Upper lobe of right lung (tissue), 1 donor: Measurements from ENCODE around the gene GTF2A1. TPM values are rescaled to one million over a fixed set of nuclear protein-coding genes. Genes with fewer than 3 reads are reported as not detected.
"Not testable (repeated sequence)": the region's sequence is repeated elsewhere in the genome, so short reads cannot be mapped to it uniquely, and the experiment has no call there.

Experiments
- ATAC-seq: fragments of 200-7000 bp; cut with Tn5 transposase; one replicate; pipeline ENCODE4 v1.9.1; 2020; ENCODE audit warnings: mild to moderate bottlenecking, moderate library complexity
- DNase-seq: peaks from one replicate; pipeline ENCODE4 v3.0.0-alpha.2; 2020
- H3K27ac ChIP-seq: fragments of 200-600 bp; one replicate; pipeline ENCODE4 v1.8.0; 2022
- H3K27me3 ChIP-seq: fragments of 200-600 bp; one replicate; pipeline ENCODE4 v1.8.0; 2022; ENCODE audit warnings: mild to moderate bottlenecking
- H3K36me3 ChIP-seq: fragments of 200-600 bp; one replicate; pipeline ENCODE4 v1.8.0; 2022
- H3K4me1 ChIP-seq: fragments of 200-600 bp; one replicate; pipeline ENCODE4 v1.8.0; 2022
- H3K4me3 ChIP-seq: fragments of 200-600 bp; one replicate; pipeline ENCODE4 v1.8.0; 2022; ENCODE audit warnings: mild to moderate bottlenecking
- H3K9me3 ChIP-seq: fragments of 200-600 bp; one replicate; pipeline ENCODE4 v1.8.0; 2022
- CTCF ChIP-seq: fragments of 200-600 bp; IDR thresholded peaks from one replicate; pipeline ENCODE4 v1.8.0; 2022; ENCODE audit warnings: antibody characterized with exemption
- intact Hi-C: fragments of 100-400 bp; cut with DNase I; formaldehyde crosslinking; loops from one replicate; pipeline ENCODE4 v1.11.0; 2022
- total RNA-seq: library from RNA; stranded (reverse); fragmentation: NEBNext Ultra II Directional; extraction: Animal tissue kit (Norgen Biotek cat#: 25700); gene quantifications from one replicate; pipeline ENCODE4 v1.2.1, GENCODE V29; 2021
- donor health status: DM: no; HTN: yes; CAD: no; lungs with severe emphysema.

Gene GTF2A1
- total RNA-seq, 1 donor from 2014 or later, result 24.0 TPM

- DNase-seq (no peak), ATAC-seq (no peak)
- Histone ChIP-seq H3K4me3 (no peak overlapping the region), H3K27ac (no peak overlapping the region), H3K27me3 (no peaks in the 10 kb centered on the region), H3K4me1 (no peaks in the 10 kb centered on the region), H3K36me3 (no peaks in the 10 kb centered on the region), H3K9me3 (no peaks in the 10 kb centered on the region)
- TF ChIP-seq CTCF, result no peak
- intact Hi-C loops, result no loop called here
Observed at GRCh38 chr14:81252278-81252677, 31.5 kb upstream of the GTF2A1 start.

- H3K27me3 ChIP-seq, result no peaks in the 10 kb centered on the region
- intact Hi-C loops, result no loop called here
- no peak overlapping the region for H3K27ac ChIP-seq
- H3K36me3 ChIP-seq, result no peaks in the 10 kb centered on the region
- TF ChIP-seq CTCF, result no peak
- H3K4me1 ChIP-seq, result no peaks in the 10 kb centered on the region
- no peak for ATAC-seq
- no peak for DNase-seq
- no peak overlapping the region for H3K4me3 ChIP-seq
- H3K9me3 ChIP-seq, result no peaks in the 10 kb centered on the region
Observed at GRCh38 chr14:81247271-81247766, 26.6 kb upstream of the GTF2A1 start.

GRCh38 chr14:81246461-81247270, 25.9 kb upstream of the GTF2A1 start:
- TF ChIP-seq CTCF, result no peak
- DNase-seq, result no peak
- H3K27ac ChIP-seq, result no peak overlapping the region

GRCh38 chr14:81245771-81246170, 25.0 kb upstream of the GTF2A1 start:
- no peaks in the 10 kb centered on the region for H3K27me3 ChIP-seq
- H3K4me3 ChIP-seq, result no peak overlapping the region
- H3K9me3 ChIP-seq, result no peaks in the 10 kb centered on the region
- DNase-seq (no peak), ATAC-seq (no peak)
- H3K27ac ChIP-seq, result no peak overlapping the region
- H3K36me3 ChIP-seq, result no peaks in the 10 kb centered on the region
- H3K4me1 ChIP-seq, result no peaks in the 10 kb centered on the region
- TF ChIP-seq CTCF, result no peak
- intact Hi-C loops, result no loop called here

More at GRCh38 chr14:81246461-81247270, 25.9 kb upstream of the GTF2A1 start:
- Histone ChIP-seq H3K27me3 (no peaks in the 10 kb centered on the region), H3K4me1 (no peaks in the 10 kb centered on the region), H3K4me3 (no peak overlapping the region), H3K36me3 (no peaks in the 10 kb centered on the region), H3K9me3 (no peaks in the 10 kb centered on the region)
- intact Hi-C loops, result no loop called here
- no peak for ATAC-seq

- intact Hi-C loops, DNase-seq, ATAC-seq, H3K36me3 ChIP-seq, H3K4me3 ChIP-seq, H3K27me3 ChIP-seq, H3K9me3 ChIP-seq, H3K27ac ChIP-seq, H3K4me1 ChIP-seq: not testable (repeated sequence)
Observed at GRCh38 chr14:81244431-81244830, 23.7 kb upstream of the GTF2A1 start.

GRCh38 chr14:81243499-81243898, 22.7 kb upstream of the GTF2A1 start:
- Histone ChIP-seq H3K4me1 (no peaks in the 10 kb centered on the region), H3K9me3 (no peaks in the 10 kb centered on the region), H3K27ac (no peak overlapping the region), H3K27me3 (no peaks in the 10 kb centered on the region), H3K4me3 (no peak overlapping the region), H3K36me3 (no peaks in the 10 kb centered on the region)
- no peak for ATAC-seq
- no peak for TF ChIP-seq CTCF
- intact Hi-C loops, result no loop called here
- no peak for DNase-seq

- H3K27ac ChIP-seq, H3K9me3 ChIP-seq, intact Hi-C loops, H3K4me1 ChIP-seq, H3K27me3 ChIP-seq, H3K36me3 ChIP-seq, H3K4me3 ChIP-seq, DNase-seq, ATAC-seq: not testable (repeated sequence)
Observed at GRCh38 chr14:81236849-81237248, 16.1 kb upstream of the GTF2A1 start.
